Measurements from ENCODE around the gene C3orf20.

The C3orf20 gene

DNA sequence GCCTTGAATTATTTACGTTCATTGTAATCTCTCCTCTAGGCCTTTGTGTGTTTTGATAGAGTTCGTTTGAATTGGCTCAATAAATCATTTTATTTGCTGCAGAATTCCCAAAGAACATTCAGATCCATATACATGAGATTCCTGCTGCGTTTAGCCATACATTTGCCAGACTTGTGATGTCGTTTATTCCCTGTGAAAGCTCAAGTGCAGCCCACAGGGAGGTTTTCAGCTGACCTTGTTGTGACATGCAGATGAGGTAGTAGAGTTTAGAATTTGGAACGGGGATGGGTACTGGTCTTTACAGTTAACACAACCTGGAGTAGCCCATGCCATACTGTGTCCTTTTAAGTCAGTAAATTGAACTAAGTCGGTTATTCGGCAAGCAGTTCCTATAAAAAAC, at the start of gene C3orf20:
Gene C3orf20 (plus strand): TSS at position 301 of the 400 bp plus-strand sequence. CDS start 7,573 bp downstream, outside the sequence.
- DNase-seq (ENCODE audit: low read depth) = no peak

DNA sequence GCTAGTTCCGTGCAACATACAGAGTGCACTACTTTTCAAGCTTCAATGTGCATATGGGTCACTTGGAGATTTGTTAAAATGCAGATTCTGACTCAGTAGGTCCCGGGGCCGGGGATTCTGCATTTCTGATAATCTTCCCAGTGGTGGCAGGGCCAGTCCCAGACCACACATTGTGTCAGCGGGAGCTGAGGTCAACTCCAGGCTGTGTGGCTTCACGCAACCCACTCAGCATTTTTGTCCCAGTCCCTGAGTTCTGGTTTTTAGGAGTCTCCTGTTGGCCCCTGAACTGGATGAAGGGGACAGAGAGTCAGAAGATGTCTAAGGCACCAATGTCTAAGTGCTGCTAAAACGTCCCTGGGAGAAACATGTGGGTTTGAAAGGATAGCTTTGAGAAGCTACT, 49.5 kb upstream of the C3orf20 start:
- DNase-seq (ENCODE audit: low read depth) = no peak

DNA sequence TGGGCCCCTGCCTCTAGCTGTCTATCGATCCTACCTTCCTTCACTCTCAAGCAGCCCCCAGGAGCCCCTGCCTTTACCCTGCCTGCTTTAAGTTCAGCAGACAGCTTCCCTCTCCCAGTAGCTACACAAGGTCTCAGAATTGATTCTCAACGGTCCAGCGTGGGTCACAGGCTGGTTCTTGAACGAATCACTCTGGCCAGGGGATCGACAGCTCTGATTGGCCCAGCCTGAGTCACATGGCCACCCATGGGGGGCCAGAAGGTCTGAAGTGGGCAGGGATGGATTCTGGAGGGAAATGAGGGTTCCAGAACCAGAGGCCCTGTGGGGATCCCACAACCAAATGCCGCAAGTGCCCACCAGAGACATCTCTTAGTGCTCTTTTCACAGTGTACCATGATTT, 47.1 kb upstream of the C3orf20 start:
- no peak for DNase-seq (ENCODE audit: low read depth)

DNA sequence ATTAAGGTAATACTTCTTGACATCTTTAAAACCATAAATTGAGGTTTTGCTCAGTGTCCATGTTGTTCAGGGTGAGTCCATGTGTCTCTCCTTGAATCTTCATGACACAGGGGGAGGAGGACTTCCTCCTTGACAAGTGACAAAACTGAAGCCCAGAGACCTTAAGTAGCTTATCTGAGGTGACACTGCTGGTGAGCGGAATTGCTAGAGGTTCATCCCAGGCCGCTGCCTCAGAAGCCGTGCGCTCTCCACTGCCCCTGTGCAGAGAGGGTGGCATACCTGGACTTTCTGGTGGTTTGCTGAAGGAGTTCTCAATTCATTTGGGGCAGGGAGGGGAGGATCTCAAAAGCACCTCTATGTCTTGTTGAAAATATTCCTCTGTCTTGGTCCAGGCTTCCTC, 46.5 kb upstream of the C3orf20 start:
- no peak for DNase-seq (ENCODE audit: low read depth)

DNA sequence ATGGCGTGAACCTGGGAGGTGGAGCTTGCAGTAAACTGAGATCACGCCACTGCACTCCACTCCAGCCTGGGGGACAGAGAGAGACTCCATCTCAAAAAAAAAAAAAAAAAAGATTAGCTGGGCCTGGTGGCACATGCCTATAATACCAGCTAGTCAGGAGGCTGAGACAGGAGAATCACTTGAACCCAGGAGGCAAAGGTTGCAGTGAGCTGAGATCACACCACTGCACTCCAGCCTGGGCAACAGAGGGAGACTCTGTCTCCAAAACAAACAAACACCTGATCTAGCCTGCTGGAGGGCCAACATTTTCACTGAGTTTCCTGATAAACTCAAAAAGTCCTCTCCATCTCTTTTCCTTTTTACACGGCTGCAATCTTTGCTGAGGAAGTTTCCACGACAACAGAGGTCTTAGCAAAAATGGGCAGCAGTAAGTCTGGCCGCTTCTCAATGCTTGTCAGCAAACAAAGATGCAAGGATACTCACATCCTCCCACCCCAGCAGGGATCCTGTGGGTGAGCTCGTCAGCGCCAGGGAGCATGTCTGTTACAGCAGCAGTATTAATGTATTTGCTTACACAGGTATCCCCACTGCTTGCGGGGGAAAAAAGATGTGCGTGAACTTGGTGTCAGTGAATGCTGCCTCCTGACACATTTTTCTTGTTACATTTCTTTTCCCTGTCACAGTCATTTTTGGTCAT, 44.4 kb upstream of the C3orf20 start:
- no peak for DNase-seq (ENCODE audit: low read depth)

DNA sequence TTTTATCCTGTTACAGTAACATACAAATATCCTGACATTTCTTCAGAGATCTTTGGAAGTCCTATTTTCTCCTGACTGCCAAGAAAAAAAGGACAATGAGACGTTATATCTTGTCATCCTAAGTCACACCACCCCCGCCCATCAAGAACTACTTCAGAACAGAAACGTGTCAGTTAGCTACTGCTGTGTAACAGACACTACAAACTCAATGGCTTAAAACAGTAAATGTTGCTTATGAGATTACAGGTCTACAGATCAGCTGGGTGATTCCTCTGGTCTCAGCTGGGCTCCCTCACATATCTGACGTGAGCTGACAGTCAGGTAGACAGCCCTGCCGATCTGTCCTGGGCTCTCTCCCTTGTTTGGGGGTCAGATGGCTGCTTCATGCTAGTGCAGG, 43.8 kb upstream of the C3orf20 start:
- DNase-seq (ENCODE audit: low read depth) = no peak

DNA sequence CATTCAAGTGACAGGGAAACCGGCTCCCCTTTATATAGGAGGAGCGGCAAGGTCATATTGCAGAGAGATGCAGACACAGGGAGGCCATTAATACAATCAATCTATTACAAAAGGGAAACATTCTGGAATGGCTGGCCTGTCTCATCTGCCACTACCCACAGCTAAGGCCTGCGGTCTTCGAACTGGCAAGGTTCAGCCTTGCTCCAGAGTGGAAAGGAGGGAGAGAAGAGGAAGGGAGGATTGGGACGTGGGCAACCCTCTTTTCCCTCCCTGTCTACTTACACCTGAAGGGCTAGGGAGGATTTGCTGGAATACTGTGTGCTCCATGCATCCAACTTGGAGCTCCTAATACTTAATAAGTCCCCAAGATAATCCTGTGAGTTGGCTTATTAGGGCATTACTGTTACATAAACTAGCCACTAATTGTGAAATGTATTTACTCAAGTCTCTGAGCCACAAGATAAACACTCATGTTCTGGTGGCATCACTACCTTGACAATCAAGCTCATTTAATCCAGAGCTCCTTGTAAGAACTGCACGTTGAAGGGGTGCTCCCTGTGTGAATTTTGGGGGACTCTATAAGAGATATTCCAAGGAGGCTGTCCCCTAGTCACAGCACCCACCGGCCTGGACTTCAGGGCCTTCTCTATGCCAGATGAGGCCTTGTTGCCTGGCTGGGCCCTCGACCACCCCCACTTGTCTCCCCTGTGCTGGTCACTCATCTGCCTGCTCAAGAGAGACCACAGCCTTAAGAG, 43.1 kb upstream of the C3orf20 start:
- no peak for DNase-seq (ENCODE audit: low read depth)

DNA sequence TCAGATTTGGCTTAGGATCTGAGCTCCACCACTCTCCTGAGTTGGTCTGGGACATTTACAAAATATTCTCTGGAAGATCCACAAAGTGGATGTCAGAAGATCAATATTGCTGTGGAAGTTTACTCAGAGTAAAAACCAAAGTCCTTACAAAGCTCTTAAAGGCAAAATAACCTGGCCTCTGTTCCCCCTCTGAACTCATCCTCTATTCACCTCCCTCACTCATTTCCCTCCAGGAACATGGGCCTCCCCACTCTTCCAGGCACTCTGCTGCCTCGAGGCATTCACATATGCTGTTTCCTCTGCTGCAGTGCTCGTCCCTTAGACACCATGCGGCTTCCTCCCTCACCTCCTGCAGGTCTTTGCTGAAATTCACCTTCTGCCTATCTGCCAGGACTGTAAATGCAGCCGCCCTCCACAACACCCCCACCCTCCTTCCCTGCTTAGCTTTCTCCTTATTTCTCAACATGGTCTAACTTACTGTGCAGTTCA, 42.5 kb upstream of the C3orf20 start:
- DNase-seq (ENCODE audit: low read depth) = no peak

DNA sequence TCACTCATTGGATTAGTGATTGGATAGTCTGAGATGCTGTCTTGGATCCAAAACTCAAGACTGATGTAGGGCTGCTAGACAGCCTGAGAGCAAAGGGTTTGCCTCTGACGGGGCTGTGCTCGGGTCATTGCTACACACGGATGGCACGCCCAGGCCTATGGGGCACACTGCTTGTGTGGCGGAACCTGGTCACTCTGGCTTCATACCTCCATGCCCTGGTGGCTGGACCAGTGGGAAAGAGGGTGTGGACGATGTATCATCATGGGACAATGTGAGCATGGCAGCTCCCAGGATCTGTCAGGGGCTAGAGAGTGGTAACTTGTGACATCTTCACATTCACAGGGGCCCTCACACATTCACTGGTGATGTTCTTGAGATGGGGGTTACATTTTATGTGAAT, 41.5 kb upstream of the C3orf20 start:
- DNase-seq (ENCODE audit: low read depth) = no peak

DNA sequence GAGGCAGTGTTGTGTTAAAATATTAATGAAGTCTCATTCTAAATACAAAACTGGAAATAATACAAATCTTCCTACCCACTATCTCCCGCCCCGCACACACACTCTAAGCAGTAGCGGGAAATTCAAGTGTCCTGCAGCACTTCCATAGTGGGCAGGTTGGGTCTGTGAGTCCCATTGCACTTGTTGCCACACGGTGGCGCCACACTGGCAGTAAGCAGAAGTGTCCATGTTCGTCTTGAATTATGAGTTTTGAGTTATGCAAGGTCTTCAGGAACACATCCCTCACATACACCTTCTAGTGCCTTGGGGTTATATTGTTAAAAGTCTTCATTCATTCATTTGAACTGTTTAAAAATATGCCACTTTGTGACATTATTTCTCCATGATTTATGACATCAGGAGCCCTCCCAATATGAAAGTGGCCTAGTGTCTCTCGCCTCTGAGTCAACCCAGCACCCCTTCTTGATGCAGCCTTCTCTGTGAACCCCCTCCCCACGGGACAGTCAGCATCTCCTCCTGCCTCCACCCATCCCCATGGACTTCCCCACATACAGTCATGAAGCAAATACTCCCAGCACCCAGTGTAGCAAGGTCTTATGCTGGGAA, 41.0 kb upstream of the C3orf20 start:
- peak; percentile 25 for DNase-seq (ENCODE audit: low read depth)

DNA sequence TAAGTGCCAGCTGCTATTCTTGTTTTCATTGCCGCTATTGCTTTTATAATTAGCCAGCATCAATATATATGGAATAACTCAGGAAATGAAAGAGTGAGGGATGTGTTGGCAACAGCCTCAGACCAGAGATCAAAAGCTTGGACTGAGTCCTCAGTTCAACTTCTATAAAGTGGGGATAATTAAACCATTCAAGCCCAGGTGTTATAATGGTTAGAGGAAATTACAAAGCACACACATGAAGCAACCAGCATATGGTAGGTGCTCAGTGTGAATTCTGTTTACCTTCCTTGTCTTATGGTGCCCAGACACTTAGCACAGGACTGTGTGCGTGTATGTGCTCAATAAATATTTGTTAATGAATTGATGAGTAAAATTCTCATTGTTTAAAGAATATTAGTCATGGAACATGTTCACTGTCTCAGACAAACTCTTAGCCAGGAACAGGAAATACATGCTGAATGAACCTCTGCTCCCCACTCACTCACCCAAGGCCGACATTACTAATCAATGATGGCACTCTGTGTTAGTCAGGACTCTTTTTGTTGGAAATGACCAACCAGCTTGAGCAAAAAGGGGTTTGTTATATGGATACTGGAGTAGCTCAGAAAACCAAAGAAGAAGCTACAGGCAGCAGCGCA, 40.1 kb upstream of the C3orf20 start:
- no peak for DNase-seq (ENCODE audit: low read depth)

DNA sequence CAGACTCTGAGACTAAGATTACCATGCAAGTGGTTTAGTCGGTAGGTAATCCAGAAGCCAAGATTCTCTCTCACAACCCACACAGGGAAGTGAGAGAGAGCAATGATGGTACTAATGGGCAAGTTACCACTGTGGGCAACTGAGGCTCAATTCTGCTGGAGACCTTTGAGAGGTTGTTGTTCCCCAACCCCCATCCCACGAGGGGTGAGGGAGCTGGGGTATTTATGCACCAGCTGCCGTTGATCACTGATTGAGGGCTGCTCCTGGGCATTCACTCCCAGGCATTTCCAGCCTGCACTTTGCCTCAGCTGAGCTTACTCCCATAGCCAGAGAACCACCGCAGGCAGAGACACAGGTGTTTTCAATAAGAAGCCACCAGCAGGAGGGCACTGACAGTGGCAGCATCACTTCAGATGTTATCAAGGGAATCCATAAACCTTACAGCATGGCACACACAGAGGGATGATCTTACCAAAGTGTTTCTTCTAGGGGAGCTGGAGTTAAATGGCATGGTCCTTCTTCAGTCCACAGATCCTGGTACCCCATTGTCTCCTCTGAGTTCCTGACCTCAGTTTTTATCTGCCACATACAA, 38.3 kb upstream of the C3orf20 start:
- no peak for DNase-seq (ENCODE audit: low read depth)

DNA sequence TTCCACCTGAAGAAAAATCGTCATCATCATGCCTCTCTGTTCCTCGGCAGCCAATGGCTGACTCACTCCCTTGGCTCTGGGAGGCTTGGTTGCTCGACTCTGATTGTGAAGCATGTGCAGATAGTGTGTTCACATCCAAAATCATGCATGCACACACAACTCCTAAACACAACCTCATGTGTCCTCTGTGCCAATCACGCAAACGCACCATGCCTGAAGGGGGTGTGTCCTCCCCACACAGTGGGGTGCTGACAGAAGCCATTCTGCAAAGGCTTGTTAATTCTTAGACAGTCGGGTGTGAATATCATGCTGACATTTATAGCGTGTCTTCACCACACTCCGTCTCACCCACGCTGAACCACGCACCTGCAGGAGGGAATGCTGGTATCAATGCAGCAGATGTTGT, 34.8 kb upstream of the C3orf20 start:
- no peak for DNase-seq (ENCODE audit: low read depth)

DNA sequence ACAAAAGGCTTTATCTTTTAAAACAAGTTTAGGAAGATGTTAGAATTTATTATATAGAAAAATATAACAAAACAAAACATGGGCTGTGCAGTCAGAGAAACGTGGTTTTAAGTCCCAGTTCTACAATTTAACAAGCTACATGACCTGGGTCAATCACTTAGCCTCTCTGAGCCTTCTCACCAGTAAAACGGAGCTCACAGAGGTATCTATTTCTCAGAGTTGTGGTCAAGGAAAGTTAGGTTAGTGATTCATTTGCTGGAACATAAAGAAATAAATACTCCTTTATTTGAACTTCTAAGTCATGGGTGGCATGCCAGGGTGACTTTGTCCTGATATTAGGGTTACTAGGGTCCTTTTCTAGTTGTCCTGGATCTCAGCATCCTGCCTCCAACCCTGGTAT, 34.2 kb upstream of the C3orf20 start:
- no peak for DNase-seq (ENCODE audit: low read depth)

DNA sequence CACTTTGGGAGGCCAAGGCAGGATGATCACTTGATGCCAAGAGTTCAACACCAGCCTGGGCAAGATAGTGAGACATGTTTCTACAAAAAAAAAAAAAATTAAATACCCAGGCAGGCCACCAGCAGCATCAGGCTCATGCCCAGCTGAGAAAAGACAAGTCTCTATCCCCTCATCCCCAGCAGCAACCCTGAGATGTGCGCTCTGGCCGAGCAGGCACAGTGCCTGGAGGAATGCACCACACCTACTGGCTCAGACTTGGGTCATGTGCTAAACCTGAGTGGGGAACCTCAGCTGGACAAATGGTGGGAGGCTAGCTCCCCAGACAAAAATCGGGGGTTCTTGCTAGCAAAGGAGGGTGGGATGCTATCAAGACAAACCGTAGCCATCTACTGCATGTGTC, 33.6 kb upstream of the C3orf20 start:
- DNase-seq (ENCODE audit: low read depth) = no peak

DNA sequence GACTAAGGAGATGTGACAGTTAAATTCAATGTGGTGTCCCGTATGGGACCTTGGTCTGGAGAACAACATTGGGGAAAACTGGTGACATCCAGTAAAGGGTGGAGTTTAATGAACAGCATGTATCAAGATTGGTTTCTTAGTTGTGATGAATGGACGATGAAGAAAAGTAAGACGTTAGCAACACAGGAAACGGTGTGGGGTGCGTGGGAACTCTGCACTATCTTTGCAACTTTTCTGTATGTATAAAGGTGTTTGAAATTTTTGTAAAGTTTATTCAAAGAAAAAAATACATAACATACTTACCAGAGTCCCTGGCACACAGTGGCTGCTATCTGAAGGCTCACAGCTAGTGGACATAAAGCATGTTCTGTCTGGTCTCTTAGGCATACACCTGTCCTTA, 29.5 kb upstream of the C3orf20 start:
- no peak for DNase-seq (ENCODE audit: low read depth)

DNA sequence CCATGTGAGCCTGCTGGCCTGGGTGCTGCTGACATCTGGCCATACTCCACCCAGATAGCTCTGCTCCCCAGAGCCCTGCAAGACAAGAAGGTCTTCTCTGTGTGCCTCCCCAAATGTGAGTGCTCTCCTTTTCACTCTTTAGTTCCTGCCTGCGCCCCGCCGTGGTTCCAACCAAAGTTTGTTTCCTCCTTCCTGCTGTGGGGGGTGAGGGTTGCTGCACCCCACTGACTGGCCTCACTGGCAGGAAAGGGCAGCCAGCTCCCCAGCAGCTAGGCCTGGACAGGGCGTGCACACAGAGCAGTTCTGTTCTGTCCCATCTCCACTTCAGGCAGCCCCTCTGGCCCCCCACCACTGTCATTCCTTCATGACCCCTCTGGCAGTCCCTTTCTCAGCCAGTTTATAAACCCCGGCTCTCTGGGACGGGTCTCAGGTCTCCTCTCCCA, 28.8 kb upstream of the C3orf20 start:
- no peak for DNase-seq (ENCODE audit: low read depth)

DNA sequence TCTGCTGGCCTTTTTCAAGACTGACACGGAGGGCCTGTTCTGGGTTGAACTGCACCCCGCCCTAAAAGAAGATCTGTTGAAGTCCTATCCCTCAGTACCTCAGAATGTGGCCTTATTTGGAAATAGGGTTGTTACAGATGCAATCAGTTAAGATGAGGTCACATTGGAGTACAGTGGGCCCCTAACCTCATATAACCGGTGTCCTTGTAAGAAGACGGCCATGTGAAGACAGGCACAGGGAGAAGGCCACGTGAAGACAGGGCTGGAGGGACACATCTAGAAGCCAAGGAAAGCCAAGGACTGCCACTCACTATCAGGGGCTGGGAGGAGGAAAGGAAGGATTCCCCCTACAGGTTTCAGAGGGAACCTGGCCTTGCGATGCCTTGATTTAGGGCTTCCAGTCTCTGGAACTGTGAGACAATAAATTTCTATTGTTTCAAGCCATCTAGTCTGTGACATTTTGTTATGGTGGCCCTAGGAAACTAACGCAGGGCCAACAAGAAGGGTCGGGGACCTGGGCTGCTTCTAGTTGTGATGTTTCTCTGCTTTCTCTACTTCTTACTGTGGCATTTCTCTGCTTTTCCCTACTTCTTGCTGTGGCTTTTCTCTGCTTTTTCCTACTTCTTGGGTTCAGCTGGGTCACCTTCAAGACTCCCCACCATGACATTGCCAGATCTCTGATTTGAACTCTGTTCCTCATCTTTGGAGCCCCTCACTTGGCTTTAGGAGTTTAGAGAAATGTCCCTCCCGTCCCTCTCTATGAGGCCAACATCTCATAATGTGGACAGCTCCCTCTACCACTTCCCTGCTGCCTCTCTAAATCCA, 28.1 kb upstream of the C3orf20 start:
- no peak for DNase-seq (ENCODE audit: low read depth)

DNA sequence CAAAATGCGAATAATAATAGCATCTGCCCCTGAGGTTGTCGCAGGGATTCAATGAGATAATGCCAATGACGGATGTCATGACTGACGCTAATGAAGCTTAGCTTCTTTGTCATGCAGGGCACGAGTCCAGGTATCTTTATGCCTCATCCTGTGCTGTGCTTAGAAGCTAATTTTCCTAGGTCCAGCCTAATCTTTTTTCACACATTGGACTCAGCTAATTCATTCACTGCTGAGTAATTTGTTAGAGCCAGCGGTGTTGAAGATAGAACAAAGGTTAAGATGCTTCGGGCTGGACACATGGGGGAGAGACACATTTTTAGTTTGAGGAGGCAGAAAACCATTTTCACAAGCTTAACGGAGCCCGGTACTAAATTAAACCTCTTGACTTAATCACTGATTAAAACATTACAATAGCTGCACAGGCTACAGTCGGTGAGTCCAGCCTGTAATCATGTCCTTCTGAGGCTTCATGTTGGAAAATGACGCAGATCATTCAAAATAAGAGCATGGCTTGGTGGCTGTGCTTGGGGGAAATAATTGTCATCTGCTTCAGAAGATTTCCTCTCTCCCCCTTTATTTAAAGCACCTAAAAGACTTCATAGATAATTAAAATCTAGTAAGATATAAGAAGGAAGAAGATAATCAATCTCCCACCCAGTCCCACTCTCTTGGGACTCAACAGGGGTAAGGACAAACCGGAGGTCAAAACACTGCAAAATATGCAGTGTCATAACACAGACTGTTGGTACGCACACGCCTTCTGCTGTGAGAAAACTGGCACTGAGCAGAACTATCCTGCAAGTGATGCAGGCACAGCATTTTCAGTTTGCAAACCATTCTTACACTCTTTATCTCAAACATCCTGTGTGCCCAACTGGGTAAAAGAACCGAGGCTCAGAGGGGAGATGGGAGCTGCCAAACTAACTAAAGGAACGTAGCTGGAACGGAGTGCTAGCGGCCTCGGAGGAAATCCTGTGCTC, 26.7 kb upstream of the C3orf20 start:
- no peak for DNase-seq (ENCODE audit: low read depth)

DNA sequence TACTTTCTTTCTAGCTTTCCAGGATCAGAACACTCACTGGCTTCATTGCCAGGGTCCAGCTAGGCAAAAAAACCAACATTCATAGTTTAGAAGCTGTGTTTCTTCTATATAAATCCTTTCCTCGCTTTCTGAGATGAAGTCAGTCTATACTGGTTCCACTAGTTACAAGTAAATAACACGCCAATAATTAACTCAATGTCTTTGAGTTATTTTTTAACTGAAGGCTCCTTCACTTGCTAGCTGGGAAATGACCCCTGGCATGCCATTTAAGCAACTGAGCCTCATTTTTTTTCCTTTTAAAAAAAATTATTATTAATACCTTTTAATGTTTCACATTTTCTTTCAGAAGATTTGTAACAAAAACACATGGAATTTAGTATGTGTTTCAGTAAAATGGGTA, 25.5 kb upstream of the C3orf20 start:
- DNase-seq (ENCODE audit: low read depth) = no peak

Data from activated T-cell treated with anti-CD3 and anti-CD28 coated beads for 24 hours (primary cell).